ENCODE measurements around the gene THBS3. TPM values are rescaled to one million over a fixed set of nuclear protein-coding genes. Genes with fewer than 3 reads are reported as not detected.

Gene THBS3
- total and polyA plus RNA-seq, 9 of the 15 experiments (the other 6 are each of a cell fraction or from before 2014, with no cell fraction given) = 0.59 to 8.3 (median 3.2) TPM

DNA sequence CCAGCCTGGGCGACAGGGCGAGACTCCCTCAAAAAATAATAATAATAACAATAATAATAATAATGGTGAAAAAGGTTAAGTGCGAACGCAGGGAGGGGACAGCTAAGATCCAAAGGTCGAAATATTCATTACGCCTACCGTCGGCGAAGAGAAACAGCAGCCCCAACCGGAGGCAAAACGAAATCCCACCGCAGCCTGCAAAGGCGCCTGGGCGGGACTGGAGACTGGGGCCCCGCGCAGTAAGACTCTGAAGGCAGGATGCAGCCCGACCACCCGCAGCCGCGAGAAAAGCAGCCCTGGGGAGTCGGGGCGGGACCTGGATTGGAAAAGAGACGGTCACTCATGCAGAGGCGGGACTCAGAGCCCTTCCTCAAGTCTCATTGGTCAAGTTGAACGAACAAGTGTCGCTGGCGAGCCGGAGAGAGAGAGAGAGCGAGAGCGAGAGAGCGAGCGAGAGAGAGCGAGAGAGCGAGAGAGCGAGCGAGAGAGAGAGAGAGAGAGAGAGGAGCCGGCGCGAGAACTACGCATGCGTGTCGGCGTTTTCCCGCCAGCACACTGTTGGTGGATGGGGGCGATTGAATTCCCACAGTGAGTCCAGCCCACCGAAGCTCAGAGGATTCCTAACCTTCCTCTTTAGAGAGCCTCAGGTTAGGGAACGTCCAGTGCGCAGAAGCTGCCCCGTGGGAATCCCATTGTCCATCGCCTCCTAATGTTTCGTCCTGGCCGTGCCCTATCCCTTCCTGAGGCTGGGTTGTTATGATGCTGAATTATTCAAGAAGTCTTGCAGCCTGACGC is 36.9 kb upstream of the THBS3 start (continued):
- TF ChIP-seq TRIM28 (IDR thresholded peaks at IDR 0.05) = peak; percentile 93
- TF ChIP-seq DIDO1 (tag; IDR thresholded peaks at IDR 0.05; ENCODE audit: low read depth) = peak; percentile 97
- no peak for TF ChIP-seq RFX7 (CRISPR knock-in tag; IDR thresholded peaks at IDR 0.05)
- no peak for TF ChIP-seq SRSF3 (IDR thresholded peaks at IDR 0.05; ENCODE audit: insufficient read depth, low read length)
- peak; percentile 56; the same call in 1 of the 2 replicates for TF ChIP-seq CBFB (CRISPR knock-in tag; IDR thresholded peaks at IDR 0.05)
- no peak for TF ChIP-seq ZNF778 (CRISPR knock-in tag; IDR thresholded peaks at IDR 0.05)
- TF ChIP-seq, protein P1, sequence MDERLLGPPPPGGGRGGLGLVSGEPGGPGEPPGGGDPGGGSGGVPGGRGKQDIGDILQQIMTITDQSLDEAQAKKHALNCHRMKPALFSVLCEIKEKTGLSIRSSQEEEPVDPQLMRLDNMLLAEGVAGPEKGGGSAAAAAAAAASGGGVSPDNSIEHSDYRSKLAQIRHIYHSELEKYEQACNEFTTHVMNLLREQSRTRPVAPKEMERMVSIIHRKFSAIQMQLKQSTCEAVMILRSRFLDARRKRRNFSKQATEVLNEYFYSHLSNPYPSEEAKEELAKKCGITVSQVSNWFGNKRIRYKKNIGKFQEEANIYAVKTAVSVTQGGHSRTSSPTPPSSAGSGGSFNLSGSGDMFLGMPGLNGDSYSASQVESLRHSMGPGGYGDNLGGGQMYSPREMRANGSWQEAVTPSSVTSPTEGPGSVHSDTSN (CRISPR knock-in tag; IDR thresholded peaks at IDR 0.05; ENCODE audit: low read depth) = 0 out of 2 replicates have a peak, but pooled peaks have one; percentile 5
- TF ChIP-seq, protein P1 (tag; conservative IDR thresholded peaks at IDR 0.05; ENCODE audit: low read depth) = peak; percentile 98
- no peak for TF ChIP-seq IFI16 (CRISPR knock-in tag; IDR thresholded peaks at IDR 0.05)
- TF ChIP-seq, protein P2, sequence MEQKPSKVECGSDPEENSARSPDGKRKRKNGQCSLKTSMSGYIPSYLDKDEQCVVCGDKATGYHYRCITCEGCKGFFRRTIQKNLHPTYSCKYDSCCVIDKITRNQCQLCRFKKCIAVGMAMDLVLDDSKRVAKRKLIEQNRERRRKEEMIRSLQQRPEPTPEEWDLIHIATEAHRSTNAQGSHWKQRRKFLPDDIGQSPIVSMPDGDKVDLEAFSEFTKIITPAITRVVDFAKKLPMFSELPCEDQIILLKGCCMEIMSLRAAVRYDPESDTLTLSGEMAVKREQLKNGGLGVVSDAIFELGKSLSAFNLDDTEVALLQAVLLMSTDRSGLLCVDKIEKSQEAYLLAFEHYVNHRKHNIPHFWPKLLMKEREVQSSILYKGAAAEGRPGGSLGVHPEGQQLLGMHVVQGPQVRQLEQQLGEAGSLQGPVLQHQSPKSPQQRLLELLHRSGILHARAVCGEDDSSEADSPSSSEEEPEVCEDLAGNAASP (IDR thresholded peaks at IDR 0.05) = no peak
- TF ChIP-seq CBX1 (IDR thresholded peaks at IDR 0.05; ENCODE audit: low read depth) = peak; percentile 67; the same call in 1 of the 2 replicates
- TF ChIP-seq, protein P3, sequence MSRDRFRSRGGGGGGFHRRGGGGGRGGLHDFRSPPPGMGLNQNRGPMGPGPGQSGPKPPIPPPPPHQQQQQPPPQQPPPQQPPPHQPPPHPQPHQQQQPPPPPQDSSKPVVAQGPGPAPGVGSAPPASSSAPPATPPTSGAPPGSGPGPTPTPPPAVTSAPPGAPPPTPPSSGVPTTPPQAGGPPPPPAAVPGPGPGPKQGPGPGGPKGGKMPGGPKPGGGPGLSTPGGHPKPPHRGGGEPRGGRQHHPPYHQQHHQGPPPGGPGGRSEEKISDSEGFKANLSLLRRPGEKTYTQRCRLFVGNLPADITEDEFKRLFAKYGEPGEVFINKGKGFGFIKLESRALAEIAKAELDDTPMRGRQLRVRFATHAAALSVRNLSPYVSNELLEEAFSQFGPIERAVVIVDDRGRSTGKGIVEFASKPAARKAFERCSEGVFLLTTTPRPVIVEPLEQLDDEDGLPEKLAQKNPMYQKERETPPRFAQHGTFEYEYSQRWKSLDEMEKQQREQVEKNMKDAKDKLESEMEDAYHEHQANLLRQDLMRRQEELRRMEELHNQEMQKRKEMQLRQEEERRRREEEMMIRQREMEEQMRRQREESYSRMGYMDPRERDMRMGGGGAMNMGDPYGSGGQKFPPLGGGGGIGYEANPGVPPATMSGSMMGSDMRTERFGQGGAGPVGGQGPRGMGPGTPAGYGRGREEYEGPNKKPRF (IDR thresholded peaks at IDR 0.05; ENCODE audit: low read depth, low read length) = no peak
- 0 out of 2 replicates have a peak, but pooled peaks have one; percentile 38 for TF ChIP-seq PHTF2 (CRISPR knock-in tag; IDR thresholded peaks at IDR 0.05)
- peak; percentile 81 for TF ChIP-seq FIP1L1 (IDR thresholded peaks at IDR 0.05; ENCODE audit: low read depth, low read length, poor library complexity, severe bottlenecking)
- peak; percentile 96 for TF ChIP-seq RBFOX2 (IDR thresholded peaks at IDR 0.05; ENCODE audit: low read depth, low read length)
- TF ChIP-seq, protein P4, sequence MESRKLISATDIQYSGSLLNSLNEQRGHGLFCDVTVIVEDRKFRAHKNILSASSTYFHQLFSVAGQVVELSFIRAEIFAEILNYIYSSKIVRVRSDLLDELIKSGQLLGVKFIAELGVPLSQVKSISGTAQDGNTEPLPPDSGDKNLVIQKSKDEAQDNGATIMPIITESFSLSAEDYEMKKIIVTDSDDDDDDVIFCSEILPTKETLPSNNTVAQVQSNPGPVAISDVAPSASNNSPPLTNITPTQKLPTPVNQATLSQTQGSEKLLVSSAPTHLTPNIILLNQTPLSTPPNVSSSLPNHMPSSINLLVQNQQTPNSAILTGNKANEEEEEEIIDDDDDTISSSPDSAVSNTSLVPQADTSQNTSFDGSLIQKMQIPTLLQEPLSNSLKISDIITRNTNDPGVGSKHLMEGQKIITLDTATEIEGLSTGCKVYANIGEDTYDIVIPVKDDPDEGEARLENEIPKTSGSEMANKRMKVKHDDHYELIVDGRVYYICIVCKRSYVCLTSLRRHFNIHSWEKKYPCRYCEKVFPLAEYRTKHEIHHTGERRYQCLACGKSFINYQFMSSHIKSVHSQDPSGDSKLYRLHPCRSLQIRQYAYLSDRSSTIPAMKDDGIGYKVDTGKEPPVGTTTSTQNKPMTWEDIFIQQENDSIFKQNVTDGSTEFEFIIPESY (CRISPR knock-in tag; IDR thresholded peaks at IDR 0.05) = peak; percentile 88
- TF ChIP-seq ZC3H4 (CRISPR knock-in tag; IDR thresholded peaks at IDR 0.05; ENCODE audit: borderline replicate concordance) = no peak
- no peak for TF ChIP-seq ZNF217 (CRISPR knock-in tag; IDR thresholded peaks at IDR 0.05)
- no peak for TF ChIP-seq PURB (CRISPR knock-in tag; IDR thresholded peaks at IDR 0.05; ENCODE audit: low read depth)
